Upper lobe of right lung (tissue), 1 donor: ENCODE results near the gene S100A7A. TPM values are rescaled to one million over a fixed set of nuclear protein-coding genes. Genes with fewer than 3 reads are reported as not detected.

Experiments
- ATAC-seq: fragments of 200-7000 bp; cut with Tn5 transposase; one replicate; pipeline ENCODE4 v1.9.1; 2020; ENCODE audit warnings: mild to moderate bottlenecking, moderate library complexity
- DNase-seq: peaks from one replicate; pipeline ENCODE4 v3.0.0-alpha.2; 2020
- H3K27ac ChIP-seq: fragments of 200-600 bp; one replicate; pipeline ENCODE4 v1.8.0; 2022
- H3K27me3 ChIP-seq: fragments of 200-600 bp; one replicate; pipeline ENCODE4 v1.8.0; 2022; ENCODE audit warnings: mild to moderate bottlenecking
- H3K36me3 ChIP-seq: fragments of 200-600 bp; one replicate; pipeline ENCODE4 v1.8.0; 2022
- H3K4me1 ChIP-seq: fragments of 200-600 bp; one replicate; pipeline ENCODE4 v1.8.0; 2022
- H3K4me3 ChIP-seq: fragments of 200-600 bp; one replicate; pipeline ENCODE4 v1.8.0; 2022; ENCODE audit warnings: mild to moderate bottlenecking
- H3K9me3 ChIP-seq: fragments of 200-600 bp; one replicate; pipeline ENCODE4 v1.8.0; 2022
- CTCF ChIP-seq: fragments of 200-600 bp; IDR thresholded peaks from one replicate; pipeline ENCODE4 v1.8.0; 2022; ENCODE audit warnings: antibody characterized with exemption
- intact Hi-C: fragments of 100-400 bp; cut with DNase I; formaldehyde crosslinking; loops from one replicate; pipeline ENCODE4 v1.11.0; 2022
- total RNA-seq: library from RNA; stranded (reverse); fragmentation: NEBNext Ultra II Directional; extraction: Animal tissue kit (Norgen Biotek cat#: 25700); gene quantifications from one replicate; pipeline ENCODE4 v1.2.1, GENCODE V29; 2021
- donor health status: DM: no; HTN: yes; CAD: no; lungs with severe emphysema.

Gene S100A7A
- total RNA-seq, 1 donor from 2014 or later: not detected

- Histone ChIP-seq H3K4me1 (no peaks in the 10 kb centered on the region), H3K27me3 (peaks cover 16% of the 10 kb centered on the region), H3K9me3 (no peaks in the 10 kb centered on the region), H3K27ac (no peak overlapping the region), H3K36me3 (no peaks in the 10 kb centered on the region), H3K4me3 (no peak overlapping the region)
- no peak for TF ChIP-seq CTCF
- ATAC-seq (no peak), DNase-seq (no peak)
- intact Hi-C loops: no loop called here
Measured at GRCh38 chr1:153431002-153431401, 14.7 kb downstream of the S100A7A start.

- Histone ChIP-seq H3K4me3 (no peak overlapping the region), H3K4me1 (no peaks in the 10 kb centered on the region), H3K27me3 (peaks cover 16% of the 10 kb centered on the region), H3K36me3 (no peaks in the 10 kb centered on the region), H3K27ac (no peak overlapping the region), H3K9me3 (no peaks in the 10 kb centered on the region)
- ATAC-seq (no peak), DNase-seq (no peak)
- intact Hi-C loops: no loop called here
- no peak for TF ChIP-seq CTCF
Measured at GRCh38 chr1:153431427-153431826, 15.1 kb downstream of the S100A7A start.

GRCh38 chr1:153431928-153432327 lies 15.6 kb downstream of the S100A7A start:
- intact Hi-C loops: no loop called here
- DNase-seq (no peak), ATAC-seq (no peak)
- Histone ChIP-seq H3K36me3 (no peaks in the 10 kb centered on the region), H3K27ac (no peak overlapping the region), H3K9me3 (no peaks in the 10 kb centered on the region), H3K4me1 (no peaks in the 10 kb centered on the region), H3K4me3 (no peak overlapping the region), H3K27me3 (peaks cover 16% of the 10 kb centered on the region)
- TF ChIP-seq CTCF: no peak

GRCh38 chr1:153432874-153433681 lies 16.8 kb downstream of the S100A7A start:
- no peak for TF ChIP-seq CTCF
- H3K4me1 ChIP-seq: no peaks in the 10 kb centered on the region
- H3K27me3 ChIP-seq: peaks cover 12% of the 10 kb centered on the region
- intact Hi-C loops: no loop called here
- no peak overlapping the region for H3K4me3 ChIP-seq
- H3K36me3 ChIP-seq: no peaks in the 10 kb centered on the region
- no peaks in the 10 kb centered on the region for H3K9me3 ChIP-seq
- no peak overlapping the region for H3K27ac ChIP-seq
- DNase-seq (no peak), ATAC-seq (no peak)

GRCh38 chr1:153434746-153435455 lies 18.6 kb downstream of the S100A7A start:
- Histone ChIP-seq H3K36me3 (no peaks in the 10 kb centered on the region), H3K27me3 (peaks cover 4% of the 10 kb centered on the region), H3K4me1 (no peaks in the 10 kb centered on the region), H3K4me3 (no peak overlapping the region), H3K9me3 (no peaks in the 10 kb centered on the region), H3K27ac (no peak overlapping the region)
- DNase-seq: no peak
- ATAC-seq: no peak
- TF ChIP-seq CTCF: no peak
- intact Hi-C loops: no loop called here
